Measurements from ENCODE around the gene DYNLL2. TPM values are rescaled to one million over a fixed set of nuclear protein-coding genes. Genes with fewer than 3 reads are reported as not detected.

DYNLL2 gene
- total RNA-seq, 2 donors from 2014 or later: 34.3 to 41.2 TPM

DNA sequence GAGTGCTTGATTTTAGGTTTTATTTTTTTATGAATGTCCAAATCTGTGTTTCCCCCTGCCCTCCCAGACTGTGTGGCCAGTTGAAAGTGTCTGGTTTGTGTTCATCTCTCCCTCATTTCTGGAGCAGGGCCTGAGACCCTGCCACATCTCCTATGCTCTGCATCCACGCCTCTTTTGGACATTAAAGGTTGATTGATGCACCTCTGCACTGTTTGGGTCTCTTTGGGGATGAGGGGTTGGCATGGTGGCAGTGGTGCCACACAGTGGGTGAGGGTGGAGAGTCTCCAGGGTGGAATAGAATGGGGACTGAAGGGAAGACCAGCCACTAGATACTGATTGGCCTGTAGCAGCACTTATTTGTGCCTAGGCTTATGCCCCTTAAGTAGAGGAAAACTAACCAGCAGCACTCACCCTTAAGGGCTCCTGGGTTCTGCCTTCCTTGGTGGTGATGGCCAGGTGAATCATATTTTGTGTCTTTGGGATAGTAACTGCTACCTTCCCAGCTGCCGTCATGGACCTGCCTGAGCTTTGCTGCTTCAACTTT is 7.9 kb downstream of the DYNLL2 start:
- intact Hi-C loops (cut with DNase I): no loop called here
- H3K36me3 ChIP-seq: peaks cover 15% of the 10 kb centered on the region
- no peaks in the 10 kb centered on the region for H3K9me3 ChIP-seq
- TF ChIP-seq, protein P1, sequence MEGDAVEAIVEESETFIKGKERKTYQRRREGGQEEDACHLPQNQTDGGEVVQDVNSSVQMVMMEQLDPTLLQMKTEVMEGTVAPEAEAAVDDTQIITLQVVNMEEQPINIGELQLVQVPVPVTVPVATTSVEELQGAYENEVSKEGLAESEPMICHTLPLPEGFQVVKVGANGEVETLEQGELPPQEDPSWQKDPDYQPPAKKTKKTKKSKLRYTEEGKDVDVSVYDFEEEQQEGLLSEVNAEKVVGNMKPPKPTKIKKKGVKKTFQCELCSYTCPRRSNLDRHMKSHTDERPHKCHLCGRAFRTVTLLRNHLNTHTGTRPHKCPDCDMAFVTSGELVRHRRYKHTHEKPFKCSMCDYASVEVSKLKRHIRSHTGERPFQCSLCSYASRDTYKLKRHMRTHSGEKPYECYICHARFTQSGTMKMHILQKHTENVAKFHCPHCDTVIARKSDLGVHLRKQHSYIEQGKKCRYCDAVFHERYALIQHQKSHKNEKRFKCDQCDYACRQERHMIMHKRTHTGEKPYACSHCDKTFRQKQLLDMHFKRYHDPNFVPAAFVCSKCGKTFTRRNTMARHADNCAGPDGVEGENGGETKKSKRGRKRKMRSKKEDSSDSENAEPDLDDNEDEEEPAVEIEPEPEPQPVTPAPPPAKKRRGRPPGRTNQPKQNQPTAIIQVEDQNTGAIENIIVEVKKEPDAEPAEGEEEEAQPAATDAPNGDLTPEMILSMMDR (IDR thresholded peaks at IDR 0.05): no peak
- no peak overlapping the region for H3K27ac ChIP-seq
- no peak overlapping the region for H3K4me3 ChIP-seq
- no peak overlapping the region for H3K9ac ChIP-seq (ENCODE audit: low read depth in 2 of 2, low read length in 2 of 2)
- no peaks in the 10 kb centered on the region for H3K27me3 ChIP-seq
- H3K4me1 ChIP-seq: no peaks in the 10 kb centered on the region
- DNase-seq: no peak

GRCh38 chr17:58092101-58092796 is 9.0 kb downstream of the DYNLL2 start:
- no peak overlapping the region for H3K27ac ChIP-seq
- peaks cover 15% of the 10 kb centered on the region for H3K36me3 ChIP-seq
- TF ChIP-seq, protein P1 (IDR thresholded peaks at IDR 0.05): no peak
- intact Hi-C loops (cut with DNase I): no loop called here
- no peak overlapping the region for H3K9ac ChIP-seq (ENCODE audit: low read depth in 2 of 2, low read length in 2 of 2)
- no peaks in the 10 kb centered on the region for H3K9me3 ChIP-seq
- H3K4me1 ChIP-seq: no peaks in the 10 kb centered on the region
- no peaks in the 10 kb centered on the region for H3K27me3 ChIP-seq
- no peak overlapping the region for H3K4me3 ChIP-seq
- no peak for DNase-seq

GRCh38 chr17:58092797-58093385 is 9.7 kb downstream of the DYNLL2 start:
- H3K9ac ChIP-seq (ENCODE audit: low read depth in 2 of 2, low read length in 2 of 2): no peak overlapping the region
- H3K36me3 ChIP-seq: peaks cover 15% of the 10 kb centered on the region
- H3K27ac ChIP-seq: no peak overlapping the region
- no peaks in the 10 kb centered on the region for H3K9me3 ChIP-seq
- H3K4me3 ChIP-seq: no peak overlapping the region
- intact Hi-C loops (cut with DNase I): no loop called here
- TF ChIP-seq, protein P1 (IDR thresholded peaks at IDR 0.05): no peak
- no peaks in the 10 kb centered on the region for H3K4me1 ChIP-seq
- no peaks in the 10 kb centered on the region for H3K27me3 ChIP-seq
- no peak for DNase-seq

- Histone ChIP-seq H3K4me1 (no peaks in the 10 kb centered on the region), H3K9me3 (no peaks in the 10 kb centered on the region), H3K4me3 (no peak overlapping the region), H3K36me3 (peaks cover 15% of the 10 kb centered on the region), H3K27ac (no peak overlapping the region), H3K27me3 (no peaks in the 10 kb centered on the region), H3K9ac (ENCODE audit: low read depth in 2 of 2, low read length in 2 of 2) (no peak overlapping the region)
- TF ChIP-seq, protein P1 (IDR thresholded peaks at IDR 0.05): no peak
- intact Hi-C loops (cut with DNase I): no loop called here
- DNase-seq: no peak
These were observed 10.9 kb downstream of the DYNLL2 start for GRCh38 chr17:58094118-58094517.

DNA sequence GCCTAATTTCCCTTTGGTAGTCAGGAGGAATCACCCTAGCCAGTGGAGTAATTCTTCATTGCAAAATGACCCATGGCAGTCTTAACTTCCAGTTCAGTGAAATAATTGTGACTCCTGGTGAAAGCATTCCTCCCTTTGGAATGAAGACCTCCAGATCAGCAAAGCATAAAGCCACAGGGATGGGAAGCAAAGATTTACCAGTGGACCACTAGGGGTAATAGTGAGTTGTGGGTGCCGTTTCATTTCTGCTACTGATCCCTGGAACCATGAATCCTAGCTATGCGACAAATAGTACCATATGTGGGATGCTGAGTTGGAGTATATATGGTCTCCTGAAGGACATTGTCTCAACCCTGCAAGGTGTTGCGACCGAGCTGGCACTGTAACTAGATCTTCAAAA is 13.7 kb downstream of the DYNLL2 start:
- Histone ChIP-seq H3K27ac (no peak overlapping the region), H3K9ac (ENCODE audit: low read depth in 2 of 2, low read length in 2 of 2) (no peak overlapping the region), H3K9me3 (no peaks in the 10 kb centered on the region), H3K4me3 (no peak overlapping the region), H3K36me3 (peaks cover 4% of the 10 kb centered on the region), H3K4me1 (no peaks in the 10 kb centered on the region), H3K27me3 (no peaks in the 10 kb centered on the region)
- TF ChIP-seq, protein P1 (IDR thresholded peaks at IDR 0.05): no peak
- DNase-seq: no peak
- intact Hi-C loops (cut with DNase I): no loop called here
